CD8-positive, alpha-beta memory T cell (primary cell): Measurements from ENCODE around the gene LTO1. TPM values are rescaled to one million over a fixed set of nuclear protein-coding genes. Genes with fewer than 3 reads are reported as not detected.

Experiments
- CTCF ChIA-PET: fragments of 350-600 bp; sonication (Branson Sonifier 250); formaldehyde crosslinking; loops from one replicate; lab custom pipeline; 2021; ENCODE audit warnings: antibody characterized with exemption; lab: Charles Lee
- POLR2A ChIA-PET: fragments of 350-600 bp; sonication (Branson Sonifier 250); formaldehyde crosslinking; loops from one replicate; lab custom pipeline; 2021; ENCODE audit warnings: antibody characterized with exemption; lab: Charles Lee
- DNase-seq, 5 donors: peaks; one replicate each; pipeline versions ENCODE4 v3.0.0 to v3.0.0-alpha.2; 2020 to 2022; ENCODE audit warnings: mixed read lengths in 1 of 5
- H3K27ac ChIP-seq: one replicate; pipeline ENCODE4 v1.7.0; 2013; ENCODE audit warnings: low read depth, mild to moderate bottlenecking, low read length, moderate library complexity
- H3K27me3 ChIP-seq: 2 replicates; pipeline ENCODE4 v1.7.0; 2013; ENCODE audit warnings: low read length, mild to moderate bottlenecking; ENCODE audit not compliant: insufficient read depth, poor library complexity, severe bottlenecking
- H3K36me3 ChIP-seq: 2 replicates; pipeline ENCODE4 v1.7.0; 2013; ENCODE audit warnings: mild to moderate bottlenecking, low read length, moderate library complexity; ENCODE audit not compliant: insufficient read depth
- H3K4me1 ChIP-seq: 2 replicates; pipeline ENCODE4 v1.7.0; 2013; ENCODE audit warnings: mild to moderate bottlenecking, low read length, moderate library complexity; ENCODE audit not compliant: insufficient read depth
- H3K4me3 ChIP-seq: 2 replicates; pipeline ENCODE4 v1.7.0; 2013; ENCODE audit warnings: mild to moderate bottlenecking, low read length
- H3K9me3 ChIP-seq: 2 replicates; pipeline ENCODE4 v1.7.0; 2013; ENCODE audit warnings: mild to moderate bottlenecking, low read length
- H3K27ac Mint-ChIP-seq, 8 donors: one replicate each; pipeline ENCODE4 v1.8.0; 2020 to 2021; ENCODE audit warnings: mixed read lengths in 8 of 8, mild to moderate bottlenecking in 6 of 8, inconsistent platforms in 3 of 8, moderate library complexity in 3 of 8
- H3K27me3 Mint-ChIP-seq, 2 donors: one replicate each; pipeline ENCODE4 v1.8.0; 2020 to 2021; ENCODE audit warnings: mixed read lengths in 2 of 2, mild to moderate bottlenecking in 1 of 2, moderate library complexity in 1 of 2
- H3K36me3 Mint-ChIP-seq, 3 donors: one replicate each; pipeline ENCODE4 v1.8.0; 2020 to 2021; ENCODE audit warnings: mixed read lengths in 3 of 3, inconsistent platforms in 1 of 3, mild to moderate bottlenecking in 1 of 3
- H3K4me1 Mint-ChIP-seq, 3 donors: one replicate each; pipeline ENCODE4 v1.8.0; 2020 to 2021; ENCODE audit warnings: mixed read lengths in 3 of 3, inconsistent platforms in 1 of 3, mild to moderate bottlenecking in 1 of 3
- H3K4me3 Mint-ChIP-seq, 7 donors: one replicate each; pipeline ENCODE4 v1.8.0; 2020 to 2021; ENCODE audit warnings: mixed read lengths in 7 of 7, mild to moderate bottlenecking in 6 of 7, moderate library complexity in 4 of 7, inconsistent platforms in 2 of 7
- H3K9me3 Mint-ChIP-seq, 5 donors: one replicate each; pipeline ENCODE4 v1.8.0; 2020 to 2022; ENCODE audit warnings: mixed read lengths in 5 of 5, mild to moderate bottlenecking in 3 of 5, moderate library complexity in 2 of 5, inconsistent platforms in 1 of 5
- polyA plus RNA-seq: library from polyadenylated mRNA; unstranded; fragments of 300-500 nt; fragmentation: Illumina TruSeq; gene quantifications from one replicate; pipeline ENCODE4 v1.2.3, GENCODE V29; 2021
- total RNA-seq, 2 experiments: library from RNA; stranded (reverse); gene quantifications; one replicate each; pipeline ENCODE4 v1.2.3, GENCODE V29; 2021

Gene LTO1
- total and polyA plus RNA-seq, 3 experiments from 2014 or later: 15.8 to 25.0 (median 24.8) TPM

DNA sequence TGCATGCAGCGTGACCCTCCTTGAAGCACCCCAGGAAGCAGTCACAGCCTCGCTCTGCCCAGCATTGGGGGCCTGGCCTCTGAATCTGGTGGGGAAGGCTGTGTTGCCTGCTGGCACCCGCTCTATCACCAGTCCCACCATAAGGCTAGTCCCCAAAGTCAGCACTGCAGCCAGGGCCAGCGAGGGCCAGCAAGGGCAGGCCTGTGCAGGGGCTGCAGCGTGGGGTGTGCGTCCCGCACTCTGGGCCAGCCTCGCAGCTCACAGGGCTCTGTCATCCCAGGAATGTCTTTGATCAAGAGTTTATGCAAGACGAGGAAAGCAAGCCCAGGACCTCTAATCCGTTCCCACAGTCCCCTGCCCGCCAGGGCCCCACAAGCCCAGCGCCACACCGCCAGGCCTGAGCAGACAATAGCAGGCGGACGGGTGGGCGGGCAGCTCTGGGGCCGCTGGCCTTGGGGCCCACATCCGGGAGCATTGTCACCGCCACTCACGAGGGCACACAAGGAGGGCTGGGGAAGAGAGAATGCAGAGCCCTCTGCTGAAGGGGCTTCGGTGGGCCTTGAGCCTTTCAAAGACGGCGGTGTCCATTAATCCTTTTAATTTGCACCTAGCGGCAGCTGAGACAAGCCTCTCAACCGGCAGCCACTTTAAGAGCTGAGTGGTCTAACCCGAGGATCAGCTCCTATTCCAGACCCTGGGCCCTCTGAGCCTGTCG is 17.1 kb downstream of the LTO1 start:
- POLR2A ChIA-PET: no interaction called here
- Histone ChIP-seq H3K36me3 (no peaks in the 10 kb centered on the region), H3K4me3 (no peak overlapping the region), H3K4me1 (no peaks in the 10 kb centered on the region), H3K27me3 (no peaks in the 10 kb centered on the region), H3K9me3 (no peaks in the 10 kb centered on the region), H3K27ac (no peak overlapping the region)
- CTCF ChIA-PET: interaction anchor here (1.2 to 2.4 kb wide), 3 partner anchors 10 to 15 kb away, joined by 3 to 15 read pairs (median 7); no protein-coding TSS in a partner anchor
- Mint-ChIP-seq H3K9me3 (no peaks in the 10 kb centered on the region), H3K4me3 (no peak overlapping the region), H3K27me3 (no peaks in the 10 kb centered on the region), H3K27ac (no peak overlapping the region), H3K4me1 (no peaks in the 10 kb centered on the region), H3K36me3 (peaks cover 0 to 18% (median 0%) of the 10 kb centered on the region in 3 donors)
- peak in 1 of 5 donors; percentile 8 for DNase-seq

DNA sequence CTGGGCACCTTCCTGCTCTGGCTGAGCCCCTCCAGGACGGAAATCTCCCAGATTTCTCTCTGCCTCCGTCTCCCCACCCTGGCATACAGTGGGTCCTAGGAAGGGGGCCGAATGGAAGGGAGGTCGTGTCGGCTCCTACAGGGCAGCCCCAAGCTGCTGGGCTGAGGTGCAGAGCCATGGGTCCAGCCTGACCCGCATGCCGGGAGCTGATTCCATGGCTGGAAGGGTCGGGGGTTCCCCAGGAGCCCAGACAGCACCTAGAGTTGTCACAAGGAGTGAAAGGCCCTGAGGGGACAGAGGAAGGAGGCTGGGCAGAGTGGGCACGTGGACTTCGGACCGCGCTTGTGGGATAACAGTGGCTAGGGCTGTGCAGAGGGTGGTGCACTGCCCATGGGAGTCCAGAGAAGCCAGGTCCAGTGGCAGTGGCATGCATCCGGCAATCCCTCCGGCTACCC is 17.7 kb downstream of the LTO1 start:
- no peak overlapping the region for H3K4me3 Mint-ChIP-seq
- ChIA-PET POLR2A (no interaction called here), CTCF (no interaction called here)
- peaks cover 0 to 13% (median 0%) of the 10 kb centered on the region in 3 donors for H3K36me3 Mint-ChIP-seq
- no peaks in the 10 kb centered on the region for H3K9me3 Mint-ChIP-seq
- peak in 1 of 5 donors; percentile 39 for DNase-seq
- Histone ChIP-seq H3K27ac (no peak overlapping the region), H3K9me3 (no peaks in the 10 kb centered on the region), H3K4me1 (no peaks in the 10 kb centered on the region), H3K27me3 (no peaks in the 10 kb centered on the region), H3K36me3 (no peaks in the 10 kb centered on the region), H3K4me3 (no peak overlapping the region)
- no peak overlapping the region for H3K27ac Mint-ChIP-seq
- H3K27me3 Mint-ChIP-seq: no peaks in the 10 kb centered on the region
- H3K4me1 Mint-ChIP-seq: no peaks in the 10 kb centered on the region

DNA sequence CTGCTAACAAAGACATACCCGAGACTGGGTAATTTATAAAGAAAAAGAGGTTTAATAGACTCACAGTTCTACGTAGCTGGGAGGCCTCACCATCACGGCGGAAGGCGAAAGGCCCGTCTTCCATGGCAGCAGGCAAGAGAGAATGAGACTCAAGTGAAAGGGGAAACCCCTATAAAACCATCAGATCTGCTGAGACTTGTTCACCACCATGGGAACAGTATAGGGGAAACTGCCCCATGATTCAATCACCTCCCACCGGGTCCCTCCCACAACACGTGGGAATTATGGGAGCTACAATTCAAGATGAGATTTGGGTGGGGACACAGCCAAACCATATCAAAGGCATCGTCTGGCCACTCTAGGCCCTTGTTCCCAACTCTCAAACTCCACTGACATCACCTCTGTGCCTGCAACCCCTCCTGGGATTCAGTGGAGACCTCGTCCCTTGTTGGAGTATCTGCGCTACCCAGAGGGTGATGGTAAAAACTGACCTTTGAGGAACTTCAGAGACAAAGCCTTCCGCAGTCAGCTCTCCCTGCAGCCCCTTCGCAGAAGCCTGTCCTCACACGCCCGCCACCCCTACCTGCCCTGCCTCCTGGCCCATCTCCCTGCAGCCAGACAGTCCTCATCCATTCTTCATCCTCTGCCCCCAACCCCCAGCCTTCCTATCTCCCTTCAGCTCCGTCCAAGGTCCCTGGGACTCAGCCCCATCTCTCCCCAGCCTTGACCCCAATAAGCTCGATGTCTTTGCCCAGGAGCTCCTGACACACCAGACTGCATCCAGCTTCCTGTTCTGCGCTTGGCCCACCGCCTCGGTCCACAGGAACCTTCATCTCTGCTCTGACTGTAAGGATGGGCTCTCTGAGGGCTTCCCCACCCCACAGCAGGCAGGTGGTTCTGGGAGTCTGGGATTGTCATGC is 18.4 kb downstream of the LTO1 start:
- Histone ChIP-seq H3K27ac (no peak overlapping the region), H3K9me3 (no peaks in the 10 kb centered on the region), H3K4me1 (no peaks in the 10 kb centered on the region), H3K4me3 (no peak overlapping the region), H3K36me3 (no peaks in the 10 kb centered on the region), H3K27me3 (no peaks in the 10 kb centered on the region)
- Mint-ChIP-seq H3K27me3 (no peaks in the 10 kb centered on the region), H3K9me3 (no peaks in the 10 kb centered on the region), H3K36me3 (peaks cover 0 to 9% (median 0%) of the 10 kb centered on the region in 3 donors), H3K4me1 (no peaks in the 10 kb centered on the region), H3K4me3 (no peak overlapping the region), H3K27ac (peak overlapping the region in 1 of 8 donors; percentile 29)
- POLR2A ChIA-PET: no interaction called here
- CTCF ChIA-PET: interaction anchor here (1.2 kb wide), 1 partner anchor 555 kb away, joined by 3 read pairs; no protein-coding TSS in a partner anchor
- DNase-seq: peak in 1 of 5 donors; percentile 35

DNA sequence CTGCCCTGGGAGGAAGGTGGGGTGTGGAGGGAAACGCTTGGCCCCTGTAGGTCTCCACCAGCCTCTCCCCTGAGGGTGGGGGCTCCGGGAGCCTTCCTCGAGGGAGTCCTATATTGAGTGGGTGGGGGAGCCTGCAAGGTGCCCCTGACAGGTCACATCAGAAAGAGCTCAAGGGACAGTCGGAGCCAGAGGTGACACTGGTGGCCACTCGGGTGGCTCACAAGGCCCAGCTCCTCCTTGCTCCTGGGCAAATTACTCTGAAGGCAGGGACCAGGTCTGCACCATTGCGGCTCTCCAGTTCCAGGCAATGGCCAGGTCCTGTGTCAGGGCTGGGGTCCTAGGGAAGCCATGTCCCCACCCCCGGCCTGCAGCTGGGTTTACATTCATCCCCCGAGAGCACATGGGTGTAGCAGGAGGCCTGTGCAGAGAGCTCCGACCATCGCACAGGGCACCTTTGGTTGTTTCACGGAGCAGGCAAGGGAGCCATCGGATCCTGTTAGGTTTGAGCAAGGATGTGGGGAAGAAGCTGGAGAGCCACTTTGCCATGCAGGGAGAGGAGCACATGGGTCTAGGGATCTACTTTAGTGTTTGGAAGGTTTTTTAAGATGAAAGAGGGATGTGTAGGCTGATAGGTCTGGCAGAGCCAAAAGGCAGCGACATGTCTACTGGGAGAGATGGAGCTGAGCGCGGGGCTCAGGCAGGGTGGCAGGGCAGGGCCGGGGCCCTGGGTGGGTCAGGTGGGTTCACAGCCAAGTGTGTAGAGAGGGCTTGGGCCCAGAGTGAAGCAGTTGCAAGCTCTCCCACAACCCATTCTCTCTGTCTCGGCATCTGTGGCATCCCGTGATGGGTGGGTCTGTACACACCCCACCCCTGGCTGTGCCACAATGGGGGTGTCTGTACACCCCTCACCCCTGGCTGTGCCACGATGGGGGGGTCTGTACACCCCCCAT is 19.4 kb downstream of the LTO1 start:
- POLR2A ChIA-PET: no interaction called here
- H3K27ac ChIP-seq: no peak overlapping the region
- DNase-seq: peak in 1 of 5 donors; percentile 42
- H3K36me3 Mint-ChIP-seq: peaks cover 0 to 11% (median 0%) of the 10 kb centered on the region in 3 donors
- no peaks in the 10 kb centered on the region for H3K36me3 ChIP-seq
- H3K27ac Mint-ChIP-seq: no peak overlapping the region
- H3K9me3 ChIP-seq: no peaks in the 10 kb centered on the region
- H3K4me3 ChIP-seq: no peak overlapping the region
- CTCF ChIA-PET: interaction anchor here (1.2 to 1.3 kb wide), 3 partner anchors 10 to 554 kb away, joined by 3 to 4 read pairs (median 3); no protein-coding TSS in a partner anchor
- H3K27me3 Mint-ChIP-seq: no peaks in the 10 kb centered on the region
- no peaks in the 10 kb centered on the region for H3K9me3 Mint-ChIP-seq
- no peak overlapping the region for H3K4me3 Mint-ChIP-seq
- no peaks in the 10 kb centered on the region for H3K4me1 ChIP-seq
- no peaks in the 10 kb centered on the region for H3K4me1 Mint-ChIP-seq
- H3K27me3 ChIP-seq: no peaks in the 10 kb centered on the region

DNA sequence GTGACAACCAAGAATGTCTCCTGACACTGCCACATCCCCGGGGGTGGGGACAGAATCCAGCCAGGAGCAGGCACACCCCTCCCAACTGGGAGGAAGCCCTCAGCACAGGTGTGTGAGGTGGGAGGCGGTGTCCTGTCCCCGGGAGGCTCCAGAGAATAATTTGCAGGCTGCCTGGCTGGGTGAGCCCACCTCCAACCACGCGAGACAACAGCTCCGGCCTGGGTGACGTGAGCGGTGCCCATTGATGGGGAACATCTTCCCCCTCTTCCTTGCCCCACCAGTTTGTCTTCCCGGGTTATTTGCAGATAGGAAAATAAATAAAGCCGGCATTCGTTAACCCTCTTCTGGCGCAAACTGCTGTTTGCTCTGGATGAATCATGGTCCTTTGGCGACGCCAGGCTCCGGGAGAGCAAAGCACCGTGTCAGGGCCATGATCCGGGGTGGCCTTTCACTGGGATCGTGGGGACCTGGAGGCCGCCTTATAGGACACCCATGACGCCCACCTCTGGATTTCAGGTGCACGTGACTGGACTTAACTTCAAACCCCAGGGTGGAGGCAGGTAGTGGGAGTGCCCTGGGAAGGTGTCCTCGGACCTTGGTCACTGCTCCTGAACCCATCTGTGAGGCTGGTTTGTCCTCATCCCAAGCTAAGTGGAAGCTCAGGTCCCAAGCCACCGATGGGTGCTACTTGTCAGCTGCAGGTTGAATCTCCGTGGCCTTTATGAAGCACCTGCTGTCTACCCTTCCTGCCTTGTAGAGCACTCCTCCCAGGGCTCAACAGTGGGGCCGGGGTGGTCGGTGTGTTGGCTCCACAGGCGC is 20.3 kb downstream of the LTO1 start:
- H3K27ac Mint-ChIP-seq: no peak overlapping the region

DNA sequence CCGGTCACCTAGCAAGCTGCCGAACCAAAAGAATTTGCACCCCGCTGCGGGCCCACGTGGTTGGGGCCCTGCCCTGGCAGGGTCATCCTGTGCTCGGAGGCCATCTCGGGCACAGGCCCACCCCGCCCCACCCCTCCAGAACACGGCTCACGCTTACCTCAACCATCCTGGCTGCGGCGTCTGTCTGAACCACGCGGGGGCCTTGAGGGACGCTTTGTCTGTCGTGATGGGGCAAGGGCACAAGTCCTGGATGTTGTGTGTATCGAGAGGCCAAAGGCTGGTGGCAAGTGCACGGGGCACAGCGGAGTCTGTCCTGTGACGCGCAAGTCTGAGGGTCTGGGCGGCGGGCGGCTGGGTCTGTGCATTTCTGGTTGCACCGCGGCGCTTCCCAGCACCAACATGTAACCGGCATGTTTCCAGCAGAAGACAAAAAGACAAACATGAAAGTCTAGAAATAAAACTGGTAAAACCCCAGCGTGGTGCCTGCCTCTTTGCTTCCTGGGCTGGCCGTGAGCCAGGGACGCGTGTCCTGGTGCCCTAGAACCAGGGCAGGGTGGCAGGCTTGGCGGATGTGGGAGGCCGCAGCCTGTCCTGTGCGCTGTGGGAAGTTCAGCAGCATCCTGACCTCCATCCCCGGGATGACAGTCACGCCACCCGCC is 21.0 kb downstream of the LTO1 start:
- Mint-ChIP-seq H3K9me3 (no peaks in the 10 kb centered on the region), H3K36me3 (peaks cover 0 to 8% (median 0%) of the 10 kb centered on the region in 3 donors), H3K4me3 (no peak overlapping the region), H3K4me1 (no peaks in the 10 kb centered on the region), H3K27me3 (no peaks in the 10 kb centered on the region), H3K27ac (no peak overlapping the region)
- POLR2A ChIA-PET: no interaction called here
- H3K4me3 ChIP-seq: no peak overlapping the region
- H3K9me3 ChIP-seq: no peaks in the 10 kb centered on the region
- H3K4me1 ChIP-seq: no peaks in the 10 kb centered on the region
- no peaks in the 10 kb centered on the region for H3K36me3 ChIP-seq
- DNase-seq: peak in 1 of 5 donors; percentile 38
- no peak overlapping the region for H3K27ac ChIP-seq
- no peaks in the 10 kb centered on the region for H3K27me3 ChIP-seq
- CTCF ChIA-PET: interaction anchor here (1.8 kb wide), 1 partner anchor 10 kb away, joined by 5 read pairs; no protein-coding TSS in a partner anchor

More for the DNA sequence above, 20.3 kb downstream of the LTO1 start:
- peak in 1 of 5 donors; percentile 18 for DNase-seq
- no peak overlapping the region for H3K4me3 Mint-ChIP-seq
- no peak overlapping the region for H3K4me3 ChIP-seq
- H3K27ac ChIP-seq: no peak overlapping the region
- POLR2A ChIA-PET: no interaction called here
- peaks cover 0 to 8% (median 0%) of the 10 kb centered on the region in 3 donors for H3K36me3 Mint-ChIP-seq
- no peaks in the 10 kb centered on the region for H3K27me3 ChIP-seq
- H3K27me3 Mint-ChIP-seq: no peaks in the 10 kb centered on the region
- no peaks in the 10 kb centered on the region for H3K4me1 Mint-ChIP-seq
- CTCF ChIA-PET: interaction anchor here (1.3 kb wide), 2 partner anchors 11 to 362 kb away, joined by 3 to 4 read pairs; no protein-coding TSS in a partner anchor
- H3K4me1 ChIP-seq: no peaks in the 10 kb centered on the region
- no peaks in the 10 kb centered on the region for H3K36me3 ChIP-seq
- no peaks in the 10 kb centered on the region for H3K9me3 ChIP-seq
- no peaks in the 10 kb centered on the region for H3K9me3 Mint-ChIP-seq
